ENCODE measurements around the gene ADGRL3. TPM values are rescaled to one million over a fixed set of nuclear protein-coding genes. Genes with fewer than 3 reads are reported as not detected.
"Not testable (repeated sequence)": the region's sequence is repeated elsewhere in the genome, so short reads cannot be mapped to it uniquely, and the experiment has no call there.

ADGRL3 gene
- polyA plus RNA-seq, 2 donors: 0.12 to 0.20 TPM

DNA sequence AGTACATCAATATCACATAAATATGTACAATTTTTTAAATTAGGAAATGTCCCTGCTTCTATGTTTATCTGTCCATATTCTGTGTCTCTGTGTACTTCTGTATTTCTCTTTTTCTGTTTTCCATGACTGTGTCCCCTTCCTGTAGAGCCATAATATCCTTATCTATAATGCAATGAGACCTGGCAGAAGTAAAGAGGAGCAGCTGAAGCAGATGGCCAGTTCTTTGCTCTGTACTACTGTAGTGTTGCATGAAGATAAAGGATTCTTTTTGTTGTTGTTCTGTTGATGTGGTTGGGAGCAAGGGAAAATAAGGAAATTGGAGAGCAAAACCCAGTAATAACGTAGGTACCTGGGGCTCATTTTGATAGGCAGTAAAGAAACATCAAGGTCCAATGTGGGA lies 301.7 kb downstream of the ADGRL3 start:
- Histone ChIP-seq H3K27ac (ENCODE audit: low read depth in 2 of 2, low read length in 1 of 2) (no peak overlapping the region), H3K27me3 (ENCODE audit: control insufficient read depth in 1 of 2, insufficient read depth in 2 of 2, low read length in 2 of 2) (no peaks in the 10 kb centered on the region), H3K4me3 (ENCODE audit: low read depth in 1 of 2, low read length in 2 of 2) (no peak overlapping the region), H3K36me3 (ENCODE audit: control insufficient read depth in 2 of 2, insufficient read depth in 2 of 2, low read length in 1 of 2) (no peaks in the 10 kb centered on the region), H3K9me3 (ENCODE audit: control insufficient read depth in 2 of 2, insufficient read depth in 1 of 2, low read depth in 1 of 2, low read length in 1 of 2) (no peaks in the 10 kb centered on the region), H3K4me1 (ENCODE audit: control insufficient read depth in 2 of 2, insufficient read depth in 2 of 2, low read length in 1 of 2) (no peaks in the 10 kb centered on the region)
- WGBS, 2 donors: 71 to 73% methylated on average over 1 of the region's 1 CpG

- Histone ChIP-seq H3K4me3 (ENCODE audit: low read depth in 1 of 2, low read length in 2 of 2) (no peak overlapping the region), H3K27ac (ENCODE audit: low read depth in 2 of 2, low read length in 1 of 2) (no peak overlapping the region), H3K36me3 (ENCODE audit: control insufficient read depth in 2 of 2, insufficient read depth in 2 of 2, low read length in 1 of 2) (no peaks in the 10 kb centered on the region), H3K27me3 (ENCODE audit: control insufficient read depth in 1 of 2, insufficient read depth in 2 of 2, low read length in 2 of 2) (no peaks in the 10 kb centered on the region), H3K9me3 (ENCODE audit: control insufficient read depth in 2 of 2, insufficient read depth in 1 of 2, low read depth in 1 of 2, low read length in 1 of 2) (no peaks in the 10 kb centered on the region), H3K4me1 (ENCODE audit: control insufficient read depth in 2 of 2, insufficient read depth in 2 of 2, low read length in 1 of 2) (no peaks in the 10 kb centered on the region)
- WGBS, 2 donors: 49 to 52% methylated on average over 2 of the region's 2 CpGs
Measured at GRCh38 chr4:61505773-61506685, 305.9 kb downstream of the ADGRL3 start.

- Histone ChIP-seq H3K4me3 (ENCODE audit: low read depth in 1 of 2, low read length in 2 of 2) (no peak overlapping the region), H3K27me3 (ENCODE audit: control insufficient read depth in 1 of 2, insufficient read depth in 2 of 2, low read length in 2 of 2) (no peaks in the 10 kb centered on the region), H3K36me3 (ENCODE audit: control insufficient read depth in 2 of 2, insufficient read depth in 2 of 2, low read length in 1 of 2) (no peaks in the 10 kb centered on the region), H3K4me1 (ENCODE audit: control insufficient read depth in 2 of 2, insufficient read depth in 2 of 2, low read length in 1 of 2) (no peaks in the 10 kb centered on the region), H3K27ac (ENCODE audit: low read depth in 2 of 2, low read length in 1 of 2) (no peak overlapping the region), H3K9me3 (ENCODE audit: control insufficient read depth in 2 of 2, insufficient read depth in 1 of 2, low read depth in 1 of 2, low read length in 1 of 2) (no peaks in the 10 kb centered on the region)
- WGBS, 2 donors: 42 to 53% methylated on average over 2 of the region's 2 CpGs
Measured at GRCh38 chr4:61507091-61507490, 307.0 kb downstream of the ADGRL3 start.

GRCh38 chr4:61509721-61510241 lies 309.7 kb downstream of the ADGRL3 start:
- WGBS, 2 donors: 95 to 96% methylated on average over 3 of the region's 3 CpGs
- H3K27ac ChIP-seq (ENCODE audit: low read depth in 2 of 2, low read length in 1 of 2); H3K4me1 ChIP-seq (ENCODE audit: control insufficient read depth in 2 of 2, insufficient read depth in 2 of 2, low read length in 1 of 2); H3K9me3 ChIP-seq (ENCODE audit: control insufficient read depth in 2 of 2, insufficient read depth in 1 of 2, low read depth in 1 of 2, low read length in 1 of 2); H3K36me3 ChIP-seq (ENCODE audit: control insufficient read depth in 2 of 2, insufficient read depth in 2 of 2, low read length in 1 of 2); H3K4me3 ChIP-seq (ENCODE audit: low read depth in 1 of 2, low read length in 2 of 2); H3K27me3 ChIP-seq (ENCODE audit: control insufficient read depth in 1 of 2, insufficient read depth in 2 of 2, low read length in 2 of 2): not testable (repeated sequence)

DNA sequence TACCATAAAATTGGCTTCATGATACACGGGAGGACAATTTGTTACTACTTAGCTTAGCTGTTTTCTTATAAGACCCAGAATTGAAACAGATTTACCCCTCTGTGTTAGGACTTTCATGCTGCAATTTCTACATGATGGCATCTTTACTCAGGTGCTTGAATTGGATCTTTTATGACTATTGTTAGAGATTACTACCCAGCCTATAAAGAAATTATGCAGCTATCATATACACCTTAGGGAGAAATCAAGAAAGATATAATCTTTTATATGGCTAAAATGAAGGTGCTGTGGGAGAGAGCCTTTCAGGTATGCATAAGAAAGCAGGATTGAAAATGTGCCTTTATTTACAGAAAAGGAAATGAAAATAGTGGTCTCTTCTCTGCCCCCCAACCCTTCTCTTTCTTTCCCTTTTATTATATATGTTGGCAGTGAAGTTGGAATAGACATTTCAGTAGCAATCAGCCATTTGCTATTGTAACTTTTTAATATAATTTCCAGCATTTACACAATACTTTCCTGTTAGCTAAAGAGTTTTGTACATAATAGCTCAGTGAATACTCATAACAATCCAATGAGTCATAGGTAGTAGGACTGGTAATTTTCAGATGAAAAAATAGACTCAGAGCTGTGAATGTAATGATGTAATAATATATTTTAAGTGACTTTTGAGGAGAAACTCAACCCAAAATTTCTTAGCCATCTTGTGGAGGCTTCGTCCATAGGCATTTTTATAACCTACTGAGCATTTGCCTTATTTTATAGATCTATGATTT lies 311.8 kb downstream of the ADGRL3 start:
- H3K4me3 ChIP-seq (ENCODE audit: low read depth in 1 of 2, low read length in 2 of 2): no peak overlapping the region
- H3K4me1 ChIP-seq (ENCODE audit: control insufficient read depth in 2 of 2, insufficient read depth in 2 of 2, low read length in 1 of 2): no peaks in the 10 kb centered on the region
- H3K36me3 ChIP-seq (ENCODE audit: control insufficient read depth in 2 of 2, insufficient read depth in 2 of 2, low read length in 1 of 2): no peaks in the 10 kb centered on the region
- no peaks in the 10 kb centered on the region for H3K9me3 ChIP-seq (ENCODE audit: control insufficient read depth in 2 of 2, insufficient read depth in 1 of 2, low read depth in 1 of 2, low read length in 1 of 2)
- H3K27me3 ChIP-seq (ENCODE audit: control insufficient read depth in 1 of 2, insufficient read depth in 2 of 2, low read length in 2 of 2): no peaks in the 10 kb centered on the region
- no peak overlapping the region for H3K27ac ChIP-seq (ENCODE audit: low read depth in 2 of 2, low read length in 1 of 2)
- WGBS, 2 donors: 63 to 77% methylated on average over 2 of the region's 2 CpGs

- 34 to 45% methylated on average over 2 of the region's 2 CpGs for WGBS, 2 donors
- H3K4me3 ChIP-seq (ENCODE audit: low read depth in 1 of 2, low read length in 2 of 2): no peak overlapping the region
Measured at GRCh38 chr4:61514991-61515390, 314.9 kb downstream of the ADGRL3 start.

GRCh38 chr4:61517144-61517543 lies 317.0 kb downstream of the ADGRL3 start:
- Histone ChIP-seq H3K36me3 (ENCODE audit: control insufficient read depth in 2 of 2, insufficient read depth in 2 of 2, low read length in 1 of 2) (no peaks in the 10 kb centered on the region), H3K4me1 (ENCODE audit: control insufficient read depth in 2 of 2, insufficient read depth in 2 of 2, low read length in 1 of 2) (no peaks in the 10 kb centered on the region), H3K4me3 (ENCODE audit: low read depth in 1 of 2, low read length in 2 of 2) (no peak overlapping the region), H3K27ac (ENCODE audit: low read depth in 2 of 2, low read length in 1 of 2) (no peak overlapping the region), H3K9me3 (ENCODE audit: control insufficient read depth in 2 of 2, insufficient read depth in 1 of 2, low read depth in 1 of 2, low read length in 1 of 2) (peaks cover 0 to 4% of the 10 kb centered on the region in 2 donors), H3K27me3 (ENCODE audit: control insufficient read depth in 1 of 2, insufficient read depth in 2 of 2, low read length in 2 of 2) (no peaks in the 10 kb centered on the region)
- WGBS, 2 donors: 67 to 78% methylated on average over 20 of the region's 20 CpGs

More at GRCh38 chr4:61514991-61515390, 314.9 kb downstream of the ADGRL3 start:
- H3K27ac ChIP-seq (ENCODE audit: low read depth in 2 of 2, low read length in 1 of 2): no peak overlapping the region
- no peaks in the 10 kb centered on the region for H3K27me3 ChIP-seq (ENCODE audit: control insufficient read depth in 1 of 2, insufficient read depth in 2 of 2, low read length in 2 of 2)
- no peaks in the 10 kb centered on the region for H3K36me3 ChIP-seq (ENCODE audit: control insufficient read depth in 2 of 2, insufficient read depth in 2 of 2, low read length in 1 of 2)
- peaks cover 0 to 4% of the 10 kb centered on the region in 2 donors for H3K9me3 ChIP-seq (ENCODE audit: control insufficient read depth in 2 of 2, insufficient read depth in 1 of 2, low read depth in 1 of 2, low read length in 1 of 2)
- no peaks in the 10 kb centered on the region for H3K4me1 ChIP-seq (ENCODE audit: control insufficient read depth in 2 of 2, insufficient read depth in 2 of 2, low read length in 1 of 2)

GRCh38 chr4:61520166-61520565 lies 320.0 kb downstream of the ADGRL3 start:
- H3K4me3 ChIP-seq (ENCODE audit: low read depth in 1 of 2, low read length in 2 of 2): no peak overlapping the region
- H3K9me3 ChIP-seq (ENCODE audit: control insufficient read depth in 2 of 2, insufficient read depth in 1 of 2, low read depth in 1 of 2, low read length in 1 of 2): peaks cover 0 to 4% of the 10 kb centered on the region in 2 donors
- H3K27ac ChIP-seq (ENCODE audit: low read depth in 2 of 2, low read length in 1 of 2): no peak overlapping the region

DNA sequence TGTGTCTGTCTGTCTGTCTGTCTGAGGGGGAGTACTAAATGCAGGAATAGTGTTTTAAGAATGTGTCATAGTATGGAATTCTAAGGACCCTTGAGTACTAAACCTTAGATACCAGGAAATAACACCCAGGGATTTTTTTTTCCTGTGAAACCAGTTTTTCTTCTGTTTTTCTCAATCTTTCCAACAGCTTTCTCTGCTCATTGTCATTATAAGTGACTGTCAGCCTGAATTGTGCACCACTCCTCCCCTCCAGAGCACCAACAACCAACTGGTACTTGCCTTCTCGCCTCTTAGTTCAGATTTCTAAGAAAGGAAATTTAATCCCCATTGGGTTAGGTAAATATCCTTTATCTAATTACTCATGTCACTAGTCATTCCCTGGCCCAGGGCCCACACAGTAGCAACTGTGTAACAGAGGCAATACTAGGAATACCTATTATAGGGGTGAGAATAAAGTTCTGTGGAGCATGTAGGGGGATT lies 320.6 kb downstream of the ADGRL3 start:
- no peaks in the 10 kb centered on the region for H3K4me1 ChIP-seq (ENCODE audit: control insufficient read depth in 2 of 2, insufficient read depth in 2 of 2, low read length in 1 of 2)
- H3K4me3 ChIP-seq (ENCODE audit: low read depth in 1 of 2, low read length in 2 of 2): no peak overlapping the region
- 46 to 53% methylated on average over 1 of the region's 1 CpG for WGBS, 2 donors
- H3K27me3 ChIP-seq (ENCODE audit: control insufficient read depth in 1 of 2, insufficient read depth in 2 of 2, low read length in 2 of 2): no peaks in the 10 kb centered on the region
- peaks cover 0 to 4% of the 10 kb centered on the region in 2 donors for H3K9me3 ChIP-seq (ENCODE audit: control insufficient read depth in 2 of 2, insufficient read depth in 1 of 2, low read depth in 1 of 2, low read length in 1 of 2)
- no peak overlapping the region for H3K27ac ChIP-seq (ENCODE audit: low read depth in 2 of 2, low read length in 1 of 2)
- H3K36me3 ChIP-seq (ENCODE audit: control insufficient read depth in 2 of 2, insufficient read depth in 2 of 2, low read length in 1 of 2): no peaks in the 10 kb centered on the region

More at GRCh38 chr4:61520166-61520565, 320.0 kb downstream of the ADGRL3 start:
- no peaks in the 10 kb centered on the region for H3K27me3 ChIP-seq (ENCODE audit: control insufficient read depth in 1 of 2, insufficient read depth in 2 of 2, low read length in 2 of 2)
- no peaks in the 10 kb centered on the region for H3K36me3 ChIP-seq (ENCODE audit: control insufficient read depth in 2 of 2, insufficient read depth in 2 of 2, low read length in 1 of 2)
- no peaks in the 10 kb centered on the region for H3K4me1 ChIP-seq (ENCODE audit: control insufficient read depth in 2 of 2, insufficient read depth in 2 of 2, low read length in 1 of 2)
